HL-60 (cell line): ENCODE results near the gene CFAP74.

Experiments used
- DNase-seq, 2 experiments: peaks; one replicate each; pipeline ENCODE4 v3.0.0-alpha.2; 2010 to 2020; ENCODE audit warnings: low read depth in 1 of 2, low spot score in 1 of 2
- H3K27ac ChIP-seq: fragments of 250-450 bp; sonication (Bioruptor Pico); replicated peaks from 2 replicates; pipeline ENCODE4 v1.5.1; 2020; ENCODE audit warnings: mild to moderate bottlenecking, moderate library complexity
- H3K27me3 ChIP-seq: fragments of 250-450 bp; sonication (Bioruptor Pico); 2 replicates; pipeline ENCODE4 v1.5.1; 2021; ENCODE audit warnings: mild to moderate bottlenecking, moderate library complexity; ENCODE audit not compliant: insufficient read depth, poor library complexity, severe bottlenecking
- H3K4me3 ChIP-seq: replicated peaks from 2 replicates; pipeline ENCODE4 v1.5.1; 2011; ENCODE audit warnings: mild to moderate bottlenecking, control low read depth, low read length; ENCODE audit not compliant: insufficient read depth
- CTCF ChIP-seq: IDR thresholded peaks from one replicate; pipeline ENCODE4 v1.5.1; 2011; ENCODE audit warnings: low read length, control low read depth, inconsistent platforms; ENCODE audit not compliant: insufficient read depth
- GABPA ChIP-seq: IDR thresholded peaks from 2 replicates; pipeline ENCODE4 v1.6.1; 2012; ENCODE audit warnings: low read depth
- POLR2AphosphoS5 ChIP-seq: IDR thresholded peaks from 2 replicates; pipeline ENCODE4 v1.6.1; 2012; ENCODE audit warnings: low read depth
- REST ChIP-seq: IDR thresholded peaks from 2 replicates; pipeline ENCODE4 v1.6.1; 2012; ENCODE audit warnings: low read depth; ENCODE audit not compliant: insufficient replicate concordance
- SPI1 ChIP-seq: IDR thresholded peaks from 2 replicates; pipeline ENCODE4 v1.6.1; 2012; ENCODE audit warnings: low read depth, mild to moderate bottlenecking, borderline replicate concordance

Gene CFAP74

GRCh38 chr1:1989789-1990188 is 13.8 kb downstream of the CFAP74 start:
- no peak for DNase-seq
- Histone ChIP-seq H3K27ac (no peak overlapping the region), H3K27me3 (no peaks in the 10 kb centered on the region), H3K4me3 (no peak overlapping the region)
- TF ChIP-seq POLR2AphosphoS5: no peak
- TF ChIP-seq SPI1: no peak
- TF ChIP-seq REST: no peak
- no peak for TF ChIP-seq CTCF
- no peak for TF ChIP-seq GABPA

GRCh38 chr1:1989102-1989542 is 14.5 kb downstream of the CFAP74 start:
- Histone ChIP-seq H3K4me3 (no peak overlapping the region), H3K27ac (no peak overlapping the region), H3K27me3 (no peaks in the 10 kb centered on the region)
- DNase-seq: no peak
- TF ChIP-seq SPI1 (no peak), REST (no peak), GABPA (no peak), POLR2AphosphoS5 (no peak), CTCF (no peak)

GRCh38 chr1:1988061-1988945 is 15.3 kb downstream of the CFAP74 start:
- Histone ChIP-seq H3K27ac (no peak overlapping the region), H3K4me3 (no peak overlapping the region), H3K27me3 (no peaks in the 10 kb centered on the region)
- TF ChIP-seq POLR2AphosphoS5 (no peak), SPI1 (no peak), GABPA (no peak), REST (no peak), CTCF (no peak)
- DNase-seq: no peak
